Measurements from ENCODE around the gene FAM163A.
"Not testable (repeated sequence)": the region's sequence is repeated elsewhere in the genome, so short reads cannot be mapped to it uniquely, and the experiment has no call there.

The FAM163A gene

DNA sequence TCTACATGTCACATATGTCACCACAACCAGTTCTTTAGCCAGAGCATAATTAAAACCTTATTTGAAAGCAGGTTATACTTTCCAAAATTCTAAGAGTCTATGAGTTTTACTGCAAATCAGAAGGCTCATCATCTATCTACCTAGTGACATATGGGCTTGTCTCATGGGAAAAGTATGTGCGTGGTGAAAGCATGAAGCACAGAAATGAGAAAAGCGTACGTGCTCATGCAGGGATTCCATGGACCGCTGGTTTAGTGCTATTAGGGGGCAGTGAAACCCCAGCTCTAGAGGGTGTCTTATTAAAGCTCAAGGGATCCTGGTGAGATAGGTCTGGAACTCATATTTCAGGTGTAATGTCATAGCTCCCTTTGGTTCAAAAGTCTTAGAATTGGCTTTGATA, 50.2 kb downstream of the FAM163A start:
- no peak for DNase-seq (ENCODE audit: low spot score)

- DNase-seq (ENCODE audit: low spot score): no peak
These were observed 51.1 kb downstream of the FAM163A start for GRCh38 chr1:179794146-179794545.

GRCh38 chr1:179794669-179795068, 51.6 kb downstream of the FAM163A start:
- no peak for DNase-seq (ENCODE audit: low spot score)

DNA sequence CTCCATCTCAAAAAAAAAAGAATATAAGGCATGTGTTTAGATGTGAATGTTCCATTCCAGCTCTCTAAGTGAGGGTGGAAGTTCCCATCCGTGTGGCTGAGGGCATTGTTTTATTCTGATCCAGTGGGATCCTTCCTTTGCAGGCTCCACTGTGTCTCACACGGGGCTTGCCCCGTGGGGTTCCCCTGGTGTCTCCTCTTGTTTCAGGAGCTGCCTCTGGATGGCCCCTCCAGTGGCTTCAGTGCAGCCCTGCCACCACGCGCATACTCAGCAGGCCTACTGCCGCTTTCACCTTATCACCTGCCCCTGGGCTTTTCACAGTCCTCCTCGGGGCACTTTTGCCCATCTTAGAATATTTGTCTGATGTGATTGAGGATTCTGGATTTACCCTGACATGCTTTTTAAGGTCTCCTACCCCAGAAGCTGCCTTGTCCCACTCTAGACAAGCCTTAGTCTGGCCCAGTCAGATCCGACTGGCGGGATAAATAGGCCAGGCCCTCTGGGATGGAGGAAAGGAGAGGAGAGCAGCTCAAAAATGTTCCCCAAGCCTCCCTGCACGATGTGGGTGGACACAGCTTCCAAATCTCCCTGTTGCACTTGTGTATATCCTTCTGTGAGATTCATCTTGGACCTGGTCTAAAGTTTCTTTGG, 55.2 kb downstream of the FAM163A start:
- no peak for DNase-seq (ENCODE audit: low spot score)

GRCh38 chr1:179798864-179799516, 55.9 kb downstream of the FAM163A start:
- no peak for DNase-seq (ENCODE audit: low spot score)

GRCh38 chr1:179800481-179800880, 57.4 kb downstream of the FAM163A start:
- no peak for DNase-seq (ENCODE audit: low spot score)

DNA sequence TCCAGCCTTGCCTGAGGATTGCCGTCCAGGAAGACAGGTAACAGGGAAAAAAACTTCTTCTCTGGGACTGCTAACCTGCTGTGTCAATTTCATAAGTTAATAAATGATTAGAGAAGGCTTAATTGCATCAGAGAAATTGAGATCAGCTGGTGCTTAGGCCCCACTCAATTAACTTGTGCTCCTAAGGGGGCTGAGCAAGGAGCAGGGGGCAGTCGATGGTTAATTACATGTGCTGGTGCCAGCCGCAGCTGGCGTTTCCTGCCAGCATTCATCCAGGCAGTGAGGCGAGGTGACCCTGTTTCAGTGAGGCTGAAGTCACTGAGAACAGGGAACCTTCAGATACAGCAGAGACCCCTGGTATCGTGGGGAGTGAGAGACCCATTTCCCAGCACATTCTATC, 60.0 kb downstream of the FAM163A start:
- DNase-seq (ENCODE audit: low spot score): no peak

DNA sequence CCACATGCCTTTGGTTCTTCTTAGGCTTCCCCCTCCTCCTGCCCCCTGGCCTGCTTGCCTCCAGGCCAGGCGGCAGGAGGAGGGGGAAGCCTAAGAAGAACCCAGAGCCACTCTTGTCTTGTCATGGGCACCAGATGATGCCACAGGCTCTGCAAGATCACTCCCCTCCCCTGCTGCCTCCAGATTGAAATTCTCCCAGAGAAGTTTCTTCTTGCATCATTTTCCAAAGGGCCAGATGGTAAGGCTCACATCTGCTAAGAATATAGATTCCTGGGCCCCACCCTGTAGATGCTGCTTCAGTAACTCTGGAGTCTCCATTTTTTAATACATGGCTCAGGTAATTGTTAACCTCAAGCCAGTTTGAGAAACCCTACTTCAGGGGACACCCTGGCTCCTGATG, 60.8 kb downstream of the FAM163A start:
- no peak for DNase-seq (ENCODE audit: low spot score)

DNA sequence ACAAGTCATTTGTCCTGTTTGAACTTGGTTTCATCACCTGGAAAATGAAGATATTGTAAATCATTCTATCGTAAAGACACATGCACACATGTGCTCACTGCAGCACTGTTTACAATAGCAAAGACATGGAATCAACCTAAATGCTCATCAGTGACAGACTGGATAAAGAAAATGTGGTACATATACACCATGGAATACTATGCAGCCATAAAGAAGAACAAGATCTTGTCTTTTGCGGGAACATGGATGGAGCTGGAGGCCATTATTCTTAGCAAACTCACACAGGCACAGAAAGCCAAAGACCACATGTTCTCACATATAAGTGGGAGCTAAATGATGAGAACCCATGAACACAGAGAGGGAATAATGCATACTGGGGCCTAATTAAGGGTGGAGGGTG, 61.3 kb downstream of the FAM163A start:
- DNase-seq (ENCODE audit: low spot score): not testable (repeated sequence)

GRCh38 chr1:179805291-179806195, 62.5 kb downstream of the FAM163A start:
- no peak for DNase-seq (ENCODE audit: low spot score)

DNA sequence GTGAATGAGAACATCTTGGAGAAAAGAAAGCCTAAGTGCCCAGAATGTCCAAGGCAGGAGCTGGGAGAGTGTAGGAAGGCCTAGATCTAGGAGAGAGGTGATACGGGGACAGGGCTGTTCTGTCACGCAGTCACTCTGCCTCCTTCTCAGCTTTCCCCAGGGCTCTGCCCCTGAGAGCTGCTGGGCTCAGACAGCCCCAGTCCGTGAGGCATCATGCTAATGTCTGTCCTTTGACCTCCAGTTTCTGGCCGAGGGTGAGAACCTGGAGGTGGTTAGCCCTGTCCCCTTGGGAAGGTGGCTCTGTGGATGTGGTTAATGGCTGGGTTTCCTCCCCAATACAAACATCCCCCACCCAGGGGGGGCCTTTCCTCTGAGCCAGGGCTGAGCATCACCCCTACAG, 63.2 kb downstream of the FAM163A start:
- DNase-seq (ENCODE audit: low spot score): no peak

- no peak for DNase-seq (ENCODE audit: low spot score)
These were observed 64.2 kb downstream of the FAM163A start for GRCh38 chr1:179807291-179807690.

DNA sequence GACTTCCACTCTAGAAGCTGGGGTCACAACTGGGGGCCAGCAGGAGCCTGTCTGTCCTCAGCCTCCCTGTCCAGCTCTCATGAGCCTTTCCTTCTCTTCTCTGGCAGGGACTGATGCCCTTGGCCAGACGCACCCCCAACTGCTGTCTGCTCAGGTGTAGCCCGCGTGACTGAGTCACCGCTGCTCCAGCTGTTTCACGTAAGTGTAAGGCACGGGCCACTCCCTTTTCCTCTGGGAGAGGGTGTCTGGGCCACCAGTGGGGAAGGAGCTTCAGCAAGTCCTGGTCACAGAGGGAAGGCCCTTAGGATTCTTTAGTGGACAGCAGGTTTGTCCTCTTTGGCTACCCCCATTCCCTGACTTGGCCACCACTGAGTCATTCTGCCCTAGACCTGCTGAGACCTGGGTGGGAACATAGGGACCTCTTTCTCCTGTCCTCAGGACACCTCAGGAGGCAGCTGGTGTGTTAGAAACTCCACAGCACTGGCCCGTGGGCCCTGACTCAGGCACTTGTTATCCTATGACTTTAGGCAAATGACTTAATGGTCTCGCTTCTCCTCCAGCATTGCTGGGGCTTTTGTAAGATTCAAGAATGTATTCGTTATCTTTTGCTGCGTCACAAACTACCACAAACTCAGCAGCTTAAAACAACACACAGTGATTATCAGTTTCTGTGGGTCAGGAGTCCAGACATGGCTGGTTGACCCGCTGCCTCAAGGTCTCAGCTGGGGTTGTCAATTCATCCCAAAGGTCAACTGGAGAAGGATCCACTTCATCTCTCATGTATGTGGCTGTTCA, 64.8 kb downstream of the FAM163A start:
- no peak for DNase-seq (ENCODE audit: low spot score)

DNA sequence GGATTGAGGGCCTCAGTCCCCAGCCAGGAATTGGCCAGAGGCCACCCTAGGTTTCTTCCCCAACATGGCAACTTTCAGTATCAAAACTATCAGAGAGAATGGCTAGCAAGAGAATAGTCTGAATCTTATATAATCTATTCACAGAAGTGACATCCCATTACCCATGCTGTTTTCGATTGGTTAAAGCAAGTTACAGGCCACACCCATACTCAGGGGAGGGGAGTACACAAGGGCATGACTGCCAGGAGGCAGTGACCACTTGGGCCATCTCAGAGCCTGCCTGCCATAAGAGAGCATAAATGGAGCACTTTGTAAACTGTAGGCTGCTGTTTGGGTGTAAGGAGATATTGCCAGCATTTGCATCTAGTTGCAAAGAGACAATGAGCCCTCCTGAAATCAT, 65.4 kb downstream of the FAM163A start:
- no peak for DNase-seq (ENCODE audit: low spot score)

DNA sequence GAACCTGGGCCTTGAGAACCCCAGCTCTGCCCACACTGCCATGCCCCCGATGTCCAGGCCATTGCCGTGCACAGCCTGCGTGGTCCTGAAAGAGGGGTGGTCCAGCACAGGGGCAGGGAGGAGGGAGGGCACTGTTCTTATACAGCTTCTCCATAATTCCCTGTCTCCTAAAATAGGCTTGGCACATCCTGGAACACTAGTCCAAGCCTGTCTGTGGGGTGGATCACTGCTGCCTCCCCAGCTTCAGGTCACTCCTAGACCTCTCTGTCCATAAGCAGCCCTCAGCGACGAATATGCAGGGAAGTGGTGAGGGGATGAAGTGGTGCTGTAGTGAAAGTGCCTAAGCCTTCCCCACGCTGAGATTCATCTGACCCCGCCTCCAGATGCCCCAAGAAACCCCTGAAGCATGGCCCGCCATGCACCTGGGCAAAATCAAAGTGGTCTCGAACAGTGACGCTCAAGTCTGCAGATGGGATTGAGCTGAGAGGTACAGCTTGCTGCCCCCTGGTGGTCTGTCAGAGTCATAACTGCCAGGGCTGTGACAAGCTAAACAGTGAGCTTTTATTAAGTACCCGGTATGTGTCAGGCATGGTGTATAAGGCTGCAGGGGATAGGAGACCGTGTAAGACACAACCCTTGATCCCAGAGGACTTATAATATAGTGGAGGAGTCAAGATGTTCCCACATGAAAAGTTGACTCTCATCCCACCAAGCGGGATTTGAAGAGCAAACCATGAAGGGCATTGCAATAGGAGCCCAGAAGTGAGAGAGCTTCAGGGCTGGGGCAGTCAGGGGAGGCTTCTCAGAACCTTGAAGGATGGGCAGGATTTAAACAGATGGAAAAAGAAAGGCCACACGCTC, 66.6 kb downstream of the FAM163A start:
- DNase-seq (ENCODE audit: low spot score): peak; percentile 69

DNA sequence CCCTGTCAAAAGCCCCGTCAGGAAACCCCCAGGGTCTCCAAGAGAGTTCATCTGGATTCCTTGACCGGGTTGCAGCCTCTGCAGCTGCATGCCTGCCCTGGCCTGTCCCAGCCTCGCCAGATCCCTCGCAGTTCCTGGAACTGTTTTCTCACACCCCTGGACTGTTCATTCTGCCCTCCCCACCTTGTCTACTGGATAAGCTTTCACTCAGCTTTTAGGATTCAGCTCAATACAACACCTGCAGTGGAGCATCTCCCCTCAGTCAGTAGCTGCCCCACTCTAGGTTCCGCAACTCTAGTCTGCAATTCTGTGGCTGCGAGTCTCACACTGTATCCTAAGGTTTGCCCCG, 67.2 kb downstream of the FAM163A start:
- no peak for DNase-seq (ENCODE audit: low spot score)

DNA sequence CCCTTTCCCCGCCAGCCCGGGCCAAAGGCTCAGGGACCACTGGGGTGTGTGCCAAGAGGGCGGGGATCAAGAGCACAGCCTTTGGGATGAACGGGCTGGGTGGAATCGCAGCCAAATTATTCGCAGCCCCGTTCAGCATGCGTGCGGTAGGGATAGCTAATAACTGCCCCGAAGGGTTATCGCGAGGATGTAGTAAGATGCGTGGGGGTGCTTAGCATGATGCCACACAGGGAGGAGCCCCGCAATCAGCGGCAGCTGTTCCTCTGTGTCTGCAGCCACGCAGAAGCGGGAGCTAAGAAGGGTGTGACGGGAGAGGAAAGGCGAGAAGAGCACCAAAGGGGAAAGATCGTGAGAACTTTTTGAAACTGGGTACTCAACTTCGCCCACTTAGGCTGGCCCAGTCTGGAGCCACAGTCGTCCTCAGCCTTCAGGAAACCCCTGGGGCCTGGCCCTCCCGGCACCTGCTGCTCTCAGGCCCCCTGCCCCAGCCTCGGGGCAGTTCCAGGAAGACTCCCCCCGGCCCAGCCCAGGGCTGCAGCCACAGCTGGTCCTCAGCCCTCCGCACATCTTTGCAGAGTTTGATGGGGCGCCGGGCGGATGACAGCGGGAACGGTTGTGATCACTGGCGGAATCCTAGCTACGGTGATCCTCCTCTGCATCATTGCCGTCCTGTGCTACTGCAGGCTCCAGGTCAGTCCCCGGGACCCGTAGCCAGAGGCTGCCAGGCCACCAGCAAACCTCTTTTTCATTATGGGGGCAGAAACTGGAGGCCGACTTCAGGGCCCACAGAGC, 69.6 kb downstream of the FAM163A start:
- DNase-seq (ENCODE audit: low spot score): no peak

DNA sequence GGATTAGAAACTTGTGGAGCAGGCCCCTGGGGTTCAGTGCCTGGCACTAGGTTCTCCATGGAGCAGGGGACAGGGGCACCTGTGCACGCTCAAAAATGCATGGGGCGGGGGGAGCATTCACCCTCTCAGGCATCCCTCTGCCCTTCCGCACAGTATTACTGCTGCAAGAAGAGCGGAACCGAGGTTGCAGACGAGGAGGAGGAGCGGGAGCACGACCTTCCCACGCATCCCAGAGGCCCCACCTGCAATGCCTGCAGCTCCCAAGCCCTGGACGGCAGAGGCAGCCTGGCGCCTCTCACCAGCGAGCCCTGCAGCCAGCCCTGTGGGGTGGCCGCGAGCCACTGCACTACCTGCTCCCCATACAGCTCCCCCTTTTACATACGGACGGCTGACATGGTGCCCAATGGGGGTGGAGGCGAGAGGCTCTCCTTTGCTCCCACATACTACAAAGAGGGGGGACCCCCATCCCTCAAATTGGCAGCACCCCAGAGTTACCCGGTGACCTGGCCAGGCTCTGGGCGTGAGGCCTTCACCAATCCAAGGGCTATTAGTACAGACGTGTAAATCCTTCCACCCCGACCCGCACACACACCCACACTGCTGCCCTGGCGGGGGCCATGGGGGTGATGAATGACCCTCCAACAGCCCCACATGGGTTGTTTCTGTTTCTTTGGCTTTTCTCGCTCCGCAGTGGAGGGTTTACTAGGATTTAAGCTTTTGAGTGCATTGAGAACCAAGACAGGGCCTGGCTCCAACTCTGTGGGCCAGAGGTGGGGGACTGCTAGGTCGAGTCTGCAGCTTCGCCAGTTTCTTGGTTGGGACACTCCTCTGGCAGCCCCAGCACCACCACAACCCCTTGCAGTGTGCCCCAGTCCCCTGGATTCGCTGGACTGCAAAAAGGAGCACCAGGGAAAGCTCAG, 70.8 kb downstream of the FAM163A start:
- DNase-seq (ENCODE audit: low spot score): no peak

- DNase-seq (ENCODE audit: low spot score): no peak
These were observed 71.4 kb downstream of the FAM163A start for GRCh38 chr1:179814546-179814838.

GRCh38 chr1:179815641-179816040, 72.5 kb downstream of the FAM163A start:
- DNase-seq (ENCODE audit: low spot score): no peak

All from CD4-positive, alpha-beta T cell treated with Interleukin-15 for 4 hours (primary cell).